ENCODE data around the gene RPS10.

DNA sequence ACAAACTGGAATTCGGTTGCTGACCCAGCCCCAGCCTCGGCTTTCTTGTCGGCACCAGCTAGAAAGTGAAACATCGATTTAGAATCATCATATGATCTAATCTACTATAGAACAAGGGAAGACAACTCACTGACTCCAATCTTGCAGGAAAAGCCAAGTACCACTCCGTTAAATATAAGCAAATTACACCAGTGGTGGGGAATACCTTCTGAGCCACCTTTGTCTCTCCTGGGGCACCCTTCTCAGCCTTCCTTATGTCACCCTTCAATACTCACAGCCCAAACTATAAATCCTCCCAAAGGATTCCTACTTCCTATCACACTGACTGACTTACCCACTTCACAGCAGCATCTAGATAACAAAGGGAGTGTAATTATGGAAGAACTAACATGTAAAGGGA lies 7.5 kb downstream of the RPS10 start:
- no peak for TF ChIP-seq POLR2A (IDR thresholded peaks at IDR 0.05)
- TF ChIP-seq, protein P1, sequence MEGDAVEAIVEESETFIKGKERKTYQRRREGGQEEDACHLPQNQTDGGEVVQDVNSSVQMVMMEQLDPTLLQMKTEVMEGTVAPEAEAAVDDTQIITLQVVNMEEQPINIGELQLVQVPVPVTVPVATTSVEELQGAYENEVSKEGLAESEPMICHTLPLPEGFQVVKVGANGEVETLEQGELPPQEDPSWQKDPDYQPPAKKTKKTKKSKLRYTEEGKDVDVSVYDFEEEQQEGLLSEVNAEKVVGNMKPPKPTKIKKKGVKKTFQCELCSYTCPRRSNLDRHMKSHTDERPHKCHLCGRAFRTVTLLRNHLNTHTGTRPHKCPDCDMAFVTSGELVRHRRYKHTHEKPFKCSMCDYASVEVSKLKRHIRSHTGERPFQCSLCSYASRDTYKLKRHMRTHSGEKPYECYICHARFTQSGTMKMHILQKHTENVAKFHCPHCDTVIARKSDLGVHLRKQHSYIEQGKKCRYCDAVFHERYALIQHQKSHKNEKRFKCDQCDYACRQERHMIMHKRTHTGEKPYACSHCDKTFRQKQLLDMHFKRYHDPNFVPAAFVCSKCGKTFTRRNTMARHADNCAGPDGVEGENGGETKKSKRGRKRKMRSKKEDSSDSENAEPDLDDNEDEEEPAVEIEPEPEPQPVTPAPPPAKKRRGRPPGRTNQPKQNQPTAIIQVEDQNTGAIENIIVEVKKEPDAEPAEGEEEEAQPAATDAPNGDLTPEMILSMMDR (IDR thresholded peaks at IDR 0.05) = no peak
